ENCODE measurements around the gene SERPINA1. TPM values are rescaled to one million over a fixed set of nuclear protein-coding genes. Genes with fewer than 3 reads are reported as not detected.
"Not testable (repeated sequence)": the region's sequence is repeated elsewhere in the genome, so short reads cannot be mapped to it uniquely, and the experiment has no call there.

SERPINA1 gene
- 0.54 TPM in 1 of 2 replicates, not detected in the other for total RNA-seq (2014; rRNA removed; shearing (Covaris generic); ENCODE audit: low replicate concordance)

GRCh38 chr14:94388384-94389103 lies at the start of gene SERPINA1:
SERPINA1 (minus strand) TSS chr14:94388602; CDS start chr14:94383237, 5,365 bp downstream.
- no peak within 1 kb of the TSS for H3K4me3 ChIP-seq (ENCODE audit: low read length)
- no peak within 1 kb of the TSS for H3K9ac ChIP-seq (ENCODE audit: low read length)
- H3K4me1 ChIP-seq (ENCODE audit: low read length) = no peaks in the 10 kb centered on the region
- no peak for DNase-seq
- no peak within 1 kb of the TSS for H2AFZ ChIP-seq (ENCODE audit: low read length)
- H3K27ac ChIP-seq (ENCODE audit: low read length) = no peak within 1 kb of the TSS
- H3K79me2 ChIP-seq (ENCODE audit: low read length) = no peaks in the 10 kb centered on the region
- no peak within 1 kb of the TSS for H3K4me2 ChIP-seq (ENCODE audit: low read depth, low read length, poor library complexity, severe bottlenecking)
- H3K9me2 ChIP-seq (replicated peaks; ENCODE audit: insufficient read depth, low read length) = no peaks in the 10 kb centered on the region
- no peaks in the 10 kb centered on the region for H3K36me3 ChIP-seq (ENCODE audit: insufficient read depth, low read length)
- no peaks in the 10 kb centered on the region for H4K20me1 ChIP-seq (ENCODE audit: insufficient read depth, low read depth, low read length)
- no peaks in the 10 kb centered on the region for H3K9me3 ChIP-seq (ENCODE audit: low read length)
- no peaks in the 10 kb centered on the region for H3K27me3 ChIP-seq (ENCODE audit: low read length)

GRCh38 chr14:94428610-94429009 lies 40.2 kb upstream of the SERPINA1 start:
- H3K9me3 ChIP-seq (ENCODE audit: low read length) = peaks cover 4% of the 10 kb centered on the region; the same call in 1 of the 2 replicates
- no peak overlapping the region for H3K9ac ChIP-seq (ENCODE audit: low read length)
- no peaks in the 10 kb centered on the region for H3K36me3 ChIP-seq (ENCODE audit: insufficient read depth, low read length)
- H3K79me2 ChIP-seq (ENCODE audit: low read length) = no peaks in the 10 kb centered on the region
- H3K4me3 ChIP-seq (ENCODE audit: low read length) = no peak overlapping the region
- no peak overlapping the region for H2AFZ ChIP-seq (ENCODE audit: low read length)
- no peak for DNase-seq
- no peak overlapping the region for H3K4me2 ChIP-seq (ENCODE audit: low read depth, low read length, poor library complexity, severe bottlenecking)
- H4K20me1 ChIP-seq (ENCODE audit: insufficient read depth, low read depth, low read length) = no peaks in the 10 kb centered on the region
- no peaks in the 10 kb centered on the region; the same call in 1 of the 2 replicates for H3K27me3 ChIP-seq (ENCODE audit: low read length)
- H3K9me2 ChIP-seq (replicated peaks; ENCODE audit: insufficient read depth, low read length) = no peaks in the 10 kb centered on the region
- H3K27ac ChIP-seq (ENCODE audit: low read length) = no peak overlapping the region
- peaks cover 8% of the 10 kb centered on the region for H3K4me1 ChIP-seq (ENCODE audit: low read length)

- Histone ChIP-seq H3K4me2 (ENCODE audit: low read depth, low read length, poor library complexity, severe bottlenecking) (no peak overlapping the region), H3K27me3 (ENCODE audit: low read length) (no peaks in the 10 kb centered on the region; the same call in 1 of the 2 replicates), H3K9ac (ENCODE audit: low read length) (no peak overlapping the region), H3K4me3 (ENCODE audit: low read length) (no peak overlapping the region), H3K4me1 (ENCODE audit: low read length) (peaks cover 7% of the 10 kb centered on the region), H4K20me1 (ENCODE audit: insufficient read depth, low read depth, low read length) (no peaks in the 10 kb centered on the region), H3K27ac (ENCODE audit: low read length) (no peak overlapping the region), H3K79me2 (ENCODE audit: low read length) (no peaks in the 10 kb centered on the region), H3K36me3 (ENCODE audit: insufficient read depth, low read length) (no peaks in the 10 kb centered on the region), H3K9me2 (replicated peaks; ENCODE audit: insufficient read depth, low read length) (no peaks in the 10 kb centered on the region), H2AFZ (ENCODE audit: low read length) (no peak overlapping the region), H3K9me3 (ENCODE audit: low read length) (peaks cover 4% of the 10 kb centered on the region; the same call in 1 of the 2 replicates)
- DNase-seq = no peak
Measured at GRCh38 chr14:94427016-94427613, 38.7 kb upstream of the SERPINA1 start.

DNA sequence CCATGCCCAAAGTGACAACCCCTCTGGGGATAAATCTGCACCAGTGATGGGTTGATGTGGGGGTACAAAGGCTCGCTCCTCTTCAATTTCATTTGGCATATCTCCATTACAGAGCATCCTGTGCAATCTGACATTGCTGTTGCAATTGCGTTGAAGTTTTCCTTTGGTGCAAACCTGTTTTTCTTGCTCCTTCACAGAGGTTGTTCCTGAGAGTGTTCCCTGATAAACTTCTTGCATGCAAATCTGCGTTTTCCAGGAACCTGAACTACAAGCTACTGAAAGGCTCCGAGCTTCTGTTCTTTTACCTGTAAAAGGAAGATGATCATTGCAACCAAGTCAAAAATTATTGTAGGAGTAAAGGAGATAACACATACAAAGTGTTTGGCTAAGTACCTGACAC lies 38.1 kb upstream of the SERPINA1 start:
- Histone ChIP-seq H4K20me1 (ENCODE audit: insufficient read depth, low read depth, low read length) (no peaks in the 10 kb centered on the region), H3K79me2 (ENCODE audit: low read length) (no peaks in the 10 kb centered on the region), H3K36me3 (ENCODE audit: insufficient read depth, low read length) (no peaks in the 10 kb centered on the region), H2AFZ (ENCODE audit: low read length) (no peak overlapping the region), H3K4me2 (ENCODE audit: low read depth, low read length, poor library complexity, severe bottlenecking) (no peak overlapping the region), H3K9me2 (replicated peaks; ENCODE audit: insufficient read depth, low read length) (no peaks in the 10 kb centered on the region), H3K27me3 (ENCODE audit: low read length) (no peaks in the 10 kb centered on the region; the same call in 1 of the 2 replicates), H3K9ac (ENCODE audit: low read length) (no peak overlapping the region), H3K4me1 (ENCODE audit: low read length) (peaks cover 7% of the 10 kb centered on the region), H3K9me3 (ENCODE audit: low read length) (peaks cover 2% of the 10 kb centered on the region; the same call in 1 of the 2 replicates), H3K27ac (ENCODE audit: low read length) (no peak overlapping the region), H3K4me3 (ENCODE audit: low read length) (no peak overlapping the region)
- DNase-seq = no peak

- H3K27me3 ChIP-seq (ENCODE audit: low read length) = no peaks in the 10 kb centered on the region; the same call in 1 of the 2 replicates
- H2AFZ ChIP-seq (ENCODE audit: low read length) = no peak overlapping the region
- no peak overlapping the region for H3K4me3 ChIP-seq (ENCODE audit: low read length)
- H4K20me1 ChIP-seq (ENCODE audit: insufficient read depth, low read depth, low read length) = no peaks in the 10 kb centered on the region
- no peaks in the 10 kb centered on the region for H3K36me3 ChIP-seq (ENCODE audit: insufficient read depth, low read length)
- no peaks in the 10 kb centered on the region for H3K79me2 ChIP-seq (ENCODE audit: low read length)
- no peak for DNase-seq
- H3K9ac ChIP-seq (ENCODE audit: low read length) = no peak overlapping the region
- H3K9me3 ChIP-seq (ENCODE audit: low read length) = no peaks in the 10 kb centered on the region
- no peak overlapping the region for H3K27ac ChIP-seq (ENCODE audit: low read length)
- no peak overlapping the region for H3K4me2 ChIP-seq (ENCODE audit: low read depth, low read length, poor library complexity, severe bottlenecking)
- no peaks in the 10 kb centered on the region for H3K9me2 ChIP-seq (replicated peaks; ENCODE audit: insufficient read depth, low read length)
- H3K4me1 ChIP-seq (ENCODE audit: low read length) = peaks cover 7% of the 10 kb centered on the region
Measured at GRCh38 chr14:94424371-94424770, 36.0 kb upstream of the SERPINA1 start.

DNA sequence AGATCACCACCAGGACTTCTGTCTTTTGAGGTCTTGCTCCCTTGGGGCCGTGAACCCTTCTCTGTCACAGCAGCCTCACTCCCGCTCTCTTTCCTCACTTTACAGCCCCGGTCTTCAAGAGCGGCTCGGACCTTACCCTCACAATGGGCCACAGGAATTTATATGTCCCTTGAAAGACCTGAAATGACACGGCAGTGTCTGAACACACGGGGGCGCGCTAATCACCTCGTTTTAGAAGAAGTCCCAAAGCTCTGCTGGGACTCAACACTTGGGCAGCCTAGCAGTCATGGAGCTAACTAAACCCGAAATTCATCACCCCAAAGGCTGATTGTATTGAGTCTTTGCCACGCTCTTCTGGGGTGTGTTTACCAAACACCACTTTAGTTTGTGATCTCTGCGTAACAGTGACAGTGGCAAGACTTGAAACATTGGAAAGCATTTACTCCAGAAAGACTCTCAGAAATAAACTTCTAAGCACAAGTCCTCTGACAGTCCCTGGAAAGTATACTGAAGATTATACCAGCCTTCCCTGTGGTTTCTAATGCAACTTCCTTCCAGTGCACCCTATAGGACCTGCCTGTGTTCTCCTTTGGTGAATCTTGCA lies 35.2 kb upstream of the SERPINA1 start:
- peaks cover 7% of the 10 kb centered on the region for H3K4me1 ChIP-seq (ENCODE audit: low read length)
- no peaks in the 10 kb centered on the region; the same call in 1 of the 2 replicates for H3K27me3 ChIP-seq (ENCODE audit: low read length)
- H3K4me3 ChIP-seq (ENCODE audit: low read length) = no peak overlapping the region
- no peaks in the 10 kb centered on the region for H3K9me2 ChIP-seq (replicated peaks; ENCODE audit: insufficient read depth, low read length)
- H3K79me2 ChIP-seq (ENCODE audit: low read length) = no peaks in the 10 kb centered on the region
- no peak overlapping the region for H2AFZ ChIP-seq (ENCODE audit: low read length)
- no peak overlapping the region for H3K9ac ChIP-seq (ENCODE audit: low read length)
- H3K27ac ChIP-seq (ENCODE audit: low read length) = no peak overlapping the region
- no peak overlapping the region for H3K4me2 ChIP-seq (ENCODE audit: low read depth, low read length, poor library complexity, severe bottlenecking)
- H4K20me1 ChIP-seq (ENCODE audit: insufficient read depth, low read depth, low read length) = no peaks in the 10 kb centered on the region
- no peaks in the 10 kb centered on the region for H3K36me3 ChIP-seq (ENCODE audit: insufficient read depth, low read length)
- no peaks in the 10 kb centered on the region for H3K9me3 ChIP-seq (ENCODE audit: low read length)
- peak; percentile 95 for DNase-seq

DNA sequence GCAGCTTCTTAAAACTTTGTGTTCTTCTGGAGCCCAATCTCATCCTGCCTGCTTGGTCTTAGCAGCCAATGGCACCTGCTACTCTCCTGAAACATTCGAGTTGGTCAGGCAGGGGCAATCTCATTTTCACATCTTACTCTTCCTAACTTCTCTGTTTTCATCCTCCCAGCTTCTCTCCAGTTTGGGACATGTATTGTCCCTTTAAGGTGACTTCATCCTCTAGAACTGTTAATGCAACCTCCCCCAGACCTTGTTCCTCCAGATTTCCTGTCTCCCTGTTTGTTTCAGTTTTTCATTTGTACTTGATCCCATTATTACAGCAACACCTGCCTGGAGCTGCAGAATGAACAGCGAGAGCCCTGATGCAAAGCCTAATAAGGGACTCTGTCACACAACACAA lies 32.9 kb upstream of the SERPINA1 start:
- Histone ChIP-seq H3K9ac (ENCODE audit: low read length) (no peak overlapping the region), H3K27me3 (ENCODE audit: low read length) (no peaks in the 10 kb centered on the region; the same call in 1 of the 2 replicates), H3K4me2 (ENCODE audit: low read depth, low read length, poor library complexity, severe bottlenecking) (no peak overlapping the region), H3K36me3 (ENCODE audit: insufficient read depth, low read length) (no peaks in the 10 kb centered on the region), H3K27ac (ENCODE audit: low read length) (no peak overlapping the region), H3K4me1 (ENCODE audit: low read length) (peaks cover 6% of the 10 kb centered on the region), H2AFZ (ENCODE audit: low read length) (no peak overlapping the region), H3K9me3 (ENCODE audit: low read length) (no peaks in the 10 kb centered on the region), H3K4me3 (ENCODE audit: low read length) (no peak overlapping the region), H3K79me2 (ENCODE audit: low read length) (no peaks in the 10 kb centered on the region), H3K9me2 (replicated peaks; ENCODE audit: insufficient read depth, low read length) (no peaks in the 10 kb centered on the region), H4K20me1 (ENCODE audit: insufficient read depth, low read depth, low read length) (no peaks in the 10 kb centered on the region)
- DNase-seq = no peak

- not testable (repeated sequence) for DNase-seq; H3K4me3 ChIP-seq (ENCODE audit: low read length); H3K9me2 ChIP-seq (replicated peaks; ENCODE audit: insufficient read depth, low read length); H3K4me2 ChIP-seq (ENCODE audit: low read depth, low read length, poor library complexity, severe bottlenecking); H3K27ac ChIP-seq (ENCODE audit: low read length); H3K9ac ChIP-seq (ENCODE audit: low read length); H3K4me1 ChIP-seq (ENCODE audit: low read length); H4K20me1 ChIP-seq (ENCODE audit: insufficient read depth, low read depth, low read length); H3K27me3 ChIP-seq (ENCODE audit: low read length); H3K9me3 ChIP-seq (ENCODE audit: low read length); H2AFZ ChIP-seq (ENCODE audit: low read length); H3K36me3 ChIP-seq (ENCODE audit: insufficient read depth, low read length); H3K79me2 ChIP-seq (ENCODE audit: low read length)
Measured at GRCh38 chr14:94417497-94418205, 29.2 kb upstream of the SERPINA1 start.

All from Karpas-422 (cell line).